Inflammatory macrophage treated with lipopolysaccharide for 1 hour (primary cell): ENCODE data around the gene DRC7.
A peak's percentile ranks its signal among the peaks of the same experiment; 100 is the strongest.

ENCODE experiments used
- DNase-seq, 2 donors: peaks; one replicate each; pipeline ENCODE4 v3.0.0-alpha.2; 2020 to 2022

DRC7 gene

GRCh38 chr16:57679016-57679415 lies 15.6 kb upstream of the DRC7 start:
- DNase-seq = no peak

- no peak for DNase-seq
Observed at GRCh38 chr16:57679767-57680482, 14.7 kb upstream of the DRC7 start.

GRCh38 chr16:57680842-57681375 lies 13.7 kb upstream of the DRC7 start:
- no peak for DNase-seq

- DNase-seq = no peak
Observed at GRCh38 chr16:57681950-57682728, 12.5 kb upstream of the DRC7 start.

- DNase-seq = no peak
Observed at GRCh38 chr16:57682809-57683635, 11.6 kb upstream of the DRC7 start.

DNA sequence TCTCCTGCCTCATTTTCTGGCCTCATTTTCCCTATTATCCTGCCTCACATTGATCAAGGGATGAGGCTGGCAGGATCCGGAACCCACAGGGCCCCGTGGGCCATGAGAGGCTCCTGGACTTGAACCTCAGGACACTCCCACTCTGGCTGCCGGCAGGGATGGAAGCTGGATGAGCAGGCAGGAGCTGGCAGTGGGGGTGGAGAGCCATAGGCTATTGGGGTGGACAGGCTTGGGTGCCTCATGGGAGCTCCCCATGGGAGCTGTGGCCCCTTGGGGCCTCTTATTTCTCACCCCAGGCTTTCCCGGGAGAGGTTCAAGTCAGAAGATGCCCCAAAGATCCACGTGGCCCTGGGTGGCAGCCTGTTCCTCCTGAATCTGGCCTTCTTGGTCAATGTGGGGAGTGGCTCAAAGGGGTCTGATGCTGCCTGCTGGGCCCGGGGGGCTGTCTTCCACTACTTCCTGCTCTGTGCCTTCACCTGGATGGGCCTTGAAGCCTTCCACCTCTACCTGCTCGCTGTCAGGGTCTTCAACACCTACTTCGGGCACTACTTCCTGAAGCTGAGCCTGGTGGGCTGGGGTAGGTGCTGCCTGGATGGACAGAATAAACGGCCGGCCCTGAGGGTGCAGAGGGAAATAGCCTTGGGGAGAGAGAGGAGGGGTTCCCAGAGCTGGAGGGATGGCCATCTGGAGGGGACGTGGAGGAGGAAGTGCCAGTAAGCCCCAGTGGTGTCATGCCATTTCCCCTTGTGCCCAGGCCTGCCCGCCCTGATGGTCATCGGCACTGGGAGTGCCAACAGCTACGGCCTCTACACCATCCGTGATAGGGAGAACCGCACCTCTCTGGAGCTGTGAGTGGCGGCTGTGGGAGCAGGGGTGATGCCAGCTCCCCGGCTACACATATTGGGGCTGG lies 10.7 kb upstream of the DRC7 start:
- no peak for DNase-seq

- DNase-seq = no peak
Observed at GRCh38 chr16:57684626-57685358, 9.8 kb upstream of the DRC7 start.

GRCh38 chr16:57685633-57686032 lies 9.0 kb upstream of the DRC7 start:
- no peak for DNase-seq

DNA sequence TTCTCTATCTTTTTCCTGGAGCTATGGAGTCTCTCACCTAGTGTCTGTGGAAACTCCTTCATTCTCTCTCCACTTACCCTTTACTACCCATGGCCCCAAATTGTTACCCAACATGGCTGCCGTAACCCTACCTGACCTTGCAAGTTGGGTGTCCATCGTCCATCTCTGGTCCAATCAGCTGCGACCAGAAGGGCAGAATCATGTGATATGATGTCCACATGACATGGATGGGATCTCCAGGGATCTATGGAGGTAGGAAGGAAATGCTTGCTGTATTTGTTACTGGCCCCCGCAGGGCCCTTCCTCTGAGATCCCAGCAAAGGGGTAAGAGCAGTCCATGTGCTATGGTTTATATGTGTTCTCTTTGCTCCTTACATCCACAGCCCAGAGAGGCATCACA lies 8.0 kb upstream of the DRC7 start:
- no peak for DNase-seq

DNA sequence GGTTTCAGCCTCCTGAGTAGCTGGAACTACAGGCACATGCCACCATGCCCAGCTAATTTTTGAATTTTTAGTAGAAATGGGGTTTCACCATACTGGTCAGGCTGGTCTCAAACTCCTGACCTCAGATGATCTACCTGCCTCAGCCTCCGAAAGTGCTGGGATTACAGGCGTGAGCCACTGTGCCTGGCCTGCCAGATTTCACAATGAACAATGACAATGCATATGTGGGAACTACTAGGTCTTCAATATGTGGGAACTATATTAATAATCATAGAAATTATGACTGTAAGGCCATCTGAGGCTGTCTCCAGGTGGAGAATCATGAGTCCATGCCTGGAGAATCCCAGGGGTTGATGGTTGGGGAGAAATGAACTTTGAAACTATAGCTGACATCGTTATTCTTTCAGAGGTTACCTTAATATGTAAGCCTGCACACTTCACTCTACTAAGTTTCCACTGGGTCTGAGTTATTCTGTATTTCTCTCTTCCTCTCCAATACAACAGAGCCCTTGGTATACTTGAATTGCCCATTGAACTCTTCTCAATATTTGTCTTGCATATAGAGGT lies 7.2 kb upstream of the DRC7 start:
- peak in 1 of 2 donors; percentile 7 for DNase-seq

DNA sequence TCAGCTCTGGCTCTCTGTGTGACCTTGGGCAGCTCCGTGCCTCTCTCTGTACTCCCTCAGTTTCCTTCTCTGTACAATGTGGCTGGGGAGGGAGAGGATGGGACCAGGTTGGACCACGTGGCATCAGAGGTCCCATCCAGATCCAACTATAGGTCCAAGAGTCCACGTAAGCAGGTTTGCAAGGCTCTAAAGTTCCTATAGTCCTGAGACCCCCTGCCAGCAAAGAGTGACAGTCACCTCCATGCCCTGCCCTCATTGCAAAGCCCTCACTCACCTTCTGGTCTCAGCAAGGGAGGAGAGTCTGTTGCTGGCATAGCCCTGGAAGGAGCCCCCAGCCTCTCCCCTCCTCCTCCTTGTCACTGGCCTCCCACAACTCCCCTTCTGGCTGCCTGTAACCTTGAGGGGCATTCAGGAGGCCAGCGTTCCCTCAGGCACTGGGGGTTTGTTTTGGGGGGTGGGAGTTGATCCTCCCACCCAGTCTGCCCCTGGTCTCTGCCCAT lies 6.1 kb upstream of the DRC7 start:
- DNase-seq = no peak

DNA sequence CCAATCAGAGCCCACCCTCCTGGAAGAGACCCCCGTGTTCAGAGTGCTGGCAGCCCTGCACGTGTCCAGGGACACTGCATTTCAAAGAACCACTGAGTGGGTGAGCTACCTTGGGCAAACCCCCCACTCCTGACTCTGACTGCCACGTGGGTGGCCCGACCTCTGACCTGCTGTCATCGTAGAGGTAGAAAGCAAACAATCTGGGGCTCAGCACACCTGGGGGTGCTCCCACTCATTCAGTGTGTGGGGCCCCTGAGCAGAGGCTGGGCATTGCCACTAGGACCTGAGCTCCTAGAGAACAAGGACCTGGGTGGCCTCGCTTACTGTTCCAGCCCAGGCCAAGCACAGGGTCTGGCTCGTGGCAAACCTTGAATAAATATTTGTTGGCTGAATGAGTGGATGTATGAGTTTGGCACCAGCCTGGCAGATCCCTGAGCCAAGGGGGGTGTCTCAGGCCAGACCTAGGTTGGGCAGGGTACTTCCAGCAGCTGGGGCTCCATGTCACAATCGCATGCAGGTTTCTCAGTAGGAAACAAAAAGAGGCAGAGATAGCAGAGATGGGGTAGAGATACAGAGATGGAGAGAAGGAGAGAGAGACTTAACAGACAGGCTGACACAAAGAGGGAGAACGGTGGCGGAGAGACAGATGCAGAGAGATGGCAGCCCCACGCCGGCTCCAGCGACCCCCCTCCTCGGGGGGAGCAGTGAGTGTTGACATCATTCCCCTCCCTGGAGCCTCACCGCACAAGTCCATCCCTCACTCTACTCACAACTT lies 5.4 kb upstream of the DRC7 start:
- DNase-seq = no peak

DNA sequence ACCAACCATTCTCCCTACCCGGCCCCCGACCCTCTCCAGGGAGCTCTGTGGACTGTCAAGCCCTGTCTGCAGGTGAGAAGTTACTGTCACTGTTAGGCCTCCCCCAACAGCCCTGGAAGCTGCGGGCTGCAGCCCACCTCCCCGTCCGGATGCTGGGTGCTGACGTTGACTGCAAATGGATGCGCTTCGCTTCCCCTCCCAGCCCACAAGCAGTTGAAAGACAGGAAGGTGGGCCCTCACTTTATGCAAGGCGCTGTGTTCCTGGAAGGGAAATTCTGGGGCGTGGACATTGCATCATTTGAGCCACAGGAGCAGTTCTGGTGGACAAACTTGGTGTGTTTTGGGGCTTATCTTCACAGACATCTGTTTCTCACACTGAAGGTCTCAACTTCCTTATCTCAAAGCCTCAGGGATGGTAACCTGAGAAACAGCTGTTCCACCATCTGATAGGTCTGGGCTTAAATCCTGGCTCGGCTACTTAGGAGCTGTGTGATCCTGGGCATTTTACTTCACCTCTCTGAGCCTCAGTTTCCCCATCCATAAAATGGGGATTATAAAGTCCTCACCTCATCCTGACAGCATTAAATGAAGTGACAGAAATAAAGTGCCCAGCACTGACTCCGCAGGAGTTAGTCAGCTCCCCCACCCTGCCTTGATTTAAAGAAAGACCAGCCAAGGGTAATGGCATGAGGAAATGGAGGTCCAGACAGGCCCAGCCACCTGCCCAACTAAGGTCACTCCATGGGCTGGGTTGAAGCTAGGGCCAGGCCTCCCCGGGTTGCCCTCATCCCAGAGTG lies 4.6 kb upstream of the DRC7 start:
- peak; percentile 56 to 73 for DNase-seq

- peak; percentile 30 to 48 for DNase-seq
Observed at GRCh38 chr16:57690782-57691471, 3.7 kb upstream of the DRC7 start.

GRCh38 chr16:57692636-57693035 lies 2.0 kb upstream of the DRC7 start:
- DNase-seq = no peak

DNA sequence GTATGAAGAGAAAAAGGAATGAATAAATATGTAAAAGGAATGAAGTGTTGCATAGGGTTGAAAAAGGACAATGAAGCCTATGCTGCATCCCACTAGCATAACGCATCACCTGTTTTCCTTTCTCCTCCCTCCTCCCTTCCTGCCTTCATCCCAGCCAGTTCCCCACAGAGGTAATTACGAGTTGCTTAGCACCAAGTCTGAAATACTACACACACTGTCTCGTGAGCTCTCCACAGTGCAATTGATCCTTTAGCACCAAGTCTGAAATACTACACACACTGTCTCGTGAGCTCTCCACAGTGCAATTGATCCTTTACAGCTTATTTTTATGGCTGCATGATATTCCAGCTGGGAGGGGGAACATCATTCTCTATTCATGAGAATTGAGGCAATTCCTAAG lies 1.1 kb upstream of the DRC7 start:
- no peak for DNase-seq

DNA sequence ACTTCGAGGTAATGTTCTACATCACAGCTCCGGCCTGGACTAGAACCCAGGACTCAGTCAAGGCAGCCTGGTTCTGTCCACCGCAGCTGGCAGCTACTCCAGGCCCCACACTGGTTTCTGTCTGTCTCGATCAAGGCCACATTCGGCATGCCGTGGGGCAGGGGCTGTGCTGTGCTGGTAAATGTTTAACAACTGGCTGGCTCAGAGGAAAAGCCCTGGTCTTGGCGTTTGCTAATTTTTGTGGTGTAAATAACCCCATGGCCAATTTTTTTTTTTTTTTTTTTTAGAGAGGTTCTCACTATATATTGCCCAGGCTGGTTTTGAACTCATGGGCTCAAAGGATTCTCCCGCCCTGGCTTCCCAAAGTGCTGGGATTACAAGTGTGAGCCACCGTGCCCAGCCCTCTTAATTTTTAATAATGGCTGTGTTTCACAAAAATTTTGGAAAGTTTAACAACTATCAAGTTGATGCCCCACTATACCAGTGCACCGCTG lies 328 bp upstream of the DRC7 start:
- no peak for DNase-seq

DNA sequence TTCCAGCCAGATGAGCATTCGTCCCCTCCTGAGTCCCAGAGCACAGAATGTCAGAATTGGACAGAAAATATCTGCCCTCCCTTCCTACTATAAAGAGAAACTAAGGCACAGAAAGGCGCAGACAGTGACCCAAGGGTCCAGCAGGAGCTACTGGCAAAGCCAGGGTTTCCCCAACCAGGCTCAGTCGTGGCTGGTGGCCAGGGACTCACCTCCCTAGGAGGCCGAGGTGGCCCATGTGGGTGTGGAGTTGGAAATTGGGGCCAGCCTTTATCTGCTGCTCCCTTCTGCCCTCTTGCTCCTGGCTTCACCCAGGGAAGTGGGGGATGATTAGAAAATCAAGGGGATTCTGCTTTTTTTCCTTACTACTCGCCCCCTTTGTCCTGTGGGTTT lies 1.1 kb downstream of the DRC7 start:
- DNase-seq = no peak
